H1 (cell line): Measurements from ENCODE around the gene PUS3. TPM values are rescaled to one million over a fixed set of nuclear protein-coding genes. Genes with fewer than 3 reads are reported as not detected.

Experiments
- polyA plus RNA-seq, 7 experiments: library from polyadenylated mRNA; depleted of rRNA in 3 of 7; stranded (reverse) in 5 of 7; unstranded in 2 of 7; fragments of >200 nt in 5 of 7; fragments of 200-250 nt in 2 of 7; gene quantifications; 1 replicate in 5 of 7; 2 replicates in 1 of 7; 4 replicates in 1 of 7; pipeline versions ENCODE4 v1.2.1 to v1.2.3, GENCODE V29; 2011 to 2013; ENCODE audit warnings: missing spikeins in 2 of 7, mixed read lengths in 2 of 7
- total RNA-seq: library from RNA; stranded (reverse); fragmentation: NEBNext Ultra II Directional; extraction: Animal tissue kit (Norgen Biotek cat#: 25700); gene quantifications from 2 replicates; pipeline ENCODE4 v1.2.1, GENCODE V29; 2021
- TF ChIP-seq, protein P1 (sequence below): fragments of 300-600 bp; sonication (generic); IDR thresholded peaks from 2 replicates; pipeline ENCODE4 v1.7.1; 2012; ENCODE audit warnings: low read length, moderate library complexity, mild to moderate bottlenecking, inconsistent platforms; ENCODE audit not compliant: insufficient replicate concordance

PUS3 gene
- total and polyA plus RNA-seq, 2 of the 8 experiments (the other 6 are each of a cell fraction or from before 2014, with no cell fraction given), result 8.7 to 22.6 TPM

DNA sequence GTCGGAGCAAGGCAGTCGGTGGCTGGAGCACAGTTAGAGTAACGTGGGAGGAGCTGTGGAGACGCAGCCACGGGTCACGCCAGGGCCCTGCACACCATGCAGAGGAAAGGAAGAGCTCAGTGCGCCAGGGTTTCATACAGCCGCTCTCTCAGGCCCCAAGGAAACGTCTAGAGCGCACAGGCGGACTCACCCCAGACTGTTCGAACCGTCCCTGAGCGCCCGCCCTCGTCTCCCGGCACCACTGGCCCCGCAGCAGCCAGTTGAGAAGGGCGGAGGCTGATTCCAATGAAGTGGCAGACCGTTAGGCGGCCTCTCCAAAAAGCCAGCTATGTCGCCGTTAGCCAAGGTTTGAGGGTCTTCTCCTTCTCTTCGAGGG lies 16.0 kb downstream of the PUS3 start (continued):
- TF ChIP-seq, protein P1, sequence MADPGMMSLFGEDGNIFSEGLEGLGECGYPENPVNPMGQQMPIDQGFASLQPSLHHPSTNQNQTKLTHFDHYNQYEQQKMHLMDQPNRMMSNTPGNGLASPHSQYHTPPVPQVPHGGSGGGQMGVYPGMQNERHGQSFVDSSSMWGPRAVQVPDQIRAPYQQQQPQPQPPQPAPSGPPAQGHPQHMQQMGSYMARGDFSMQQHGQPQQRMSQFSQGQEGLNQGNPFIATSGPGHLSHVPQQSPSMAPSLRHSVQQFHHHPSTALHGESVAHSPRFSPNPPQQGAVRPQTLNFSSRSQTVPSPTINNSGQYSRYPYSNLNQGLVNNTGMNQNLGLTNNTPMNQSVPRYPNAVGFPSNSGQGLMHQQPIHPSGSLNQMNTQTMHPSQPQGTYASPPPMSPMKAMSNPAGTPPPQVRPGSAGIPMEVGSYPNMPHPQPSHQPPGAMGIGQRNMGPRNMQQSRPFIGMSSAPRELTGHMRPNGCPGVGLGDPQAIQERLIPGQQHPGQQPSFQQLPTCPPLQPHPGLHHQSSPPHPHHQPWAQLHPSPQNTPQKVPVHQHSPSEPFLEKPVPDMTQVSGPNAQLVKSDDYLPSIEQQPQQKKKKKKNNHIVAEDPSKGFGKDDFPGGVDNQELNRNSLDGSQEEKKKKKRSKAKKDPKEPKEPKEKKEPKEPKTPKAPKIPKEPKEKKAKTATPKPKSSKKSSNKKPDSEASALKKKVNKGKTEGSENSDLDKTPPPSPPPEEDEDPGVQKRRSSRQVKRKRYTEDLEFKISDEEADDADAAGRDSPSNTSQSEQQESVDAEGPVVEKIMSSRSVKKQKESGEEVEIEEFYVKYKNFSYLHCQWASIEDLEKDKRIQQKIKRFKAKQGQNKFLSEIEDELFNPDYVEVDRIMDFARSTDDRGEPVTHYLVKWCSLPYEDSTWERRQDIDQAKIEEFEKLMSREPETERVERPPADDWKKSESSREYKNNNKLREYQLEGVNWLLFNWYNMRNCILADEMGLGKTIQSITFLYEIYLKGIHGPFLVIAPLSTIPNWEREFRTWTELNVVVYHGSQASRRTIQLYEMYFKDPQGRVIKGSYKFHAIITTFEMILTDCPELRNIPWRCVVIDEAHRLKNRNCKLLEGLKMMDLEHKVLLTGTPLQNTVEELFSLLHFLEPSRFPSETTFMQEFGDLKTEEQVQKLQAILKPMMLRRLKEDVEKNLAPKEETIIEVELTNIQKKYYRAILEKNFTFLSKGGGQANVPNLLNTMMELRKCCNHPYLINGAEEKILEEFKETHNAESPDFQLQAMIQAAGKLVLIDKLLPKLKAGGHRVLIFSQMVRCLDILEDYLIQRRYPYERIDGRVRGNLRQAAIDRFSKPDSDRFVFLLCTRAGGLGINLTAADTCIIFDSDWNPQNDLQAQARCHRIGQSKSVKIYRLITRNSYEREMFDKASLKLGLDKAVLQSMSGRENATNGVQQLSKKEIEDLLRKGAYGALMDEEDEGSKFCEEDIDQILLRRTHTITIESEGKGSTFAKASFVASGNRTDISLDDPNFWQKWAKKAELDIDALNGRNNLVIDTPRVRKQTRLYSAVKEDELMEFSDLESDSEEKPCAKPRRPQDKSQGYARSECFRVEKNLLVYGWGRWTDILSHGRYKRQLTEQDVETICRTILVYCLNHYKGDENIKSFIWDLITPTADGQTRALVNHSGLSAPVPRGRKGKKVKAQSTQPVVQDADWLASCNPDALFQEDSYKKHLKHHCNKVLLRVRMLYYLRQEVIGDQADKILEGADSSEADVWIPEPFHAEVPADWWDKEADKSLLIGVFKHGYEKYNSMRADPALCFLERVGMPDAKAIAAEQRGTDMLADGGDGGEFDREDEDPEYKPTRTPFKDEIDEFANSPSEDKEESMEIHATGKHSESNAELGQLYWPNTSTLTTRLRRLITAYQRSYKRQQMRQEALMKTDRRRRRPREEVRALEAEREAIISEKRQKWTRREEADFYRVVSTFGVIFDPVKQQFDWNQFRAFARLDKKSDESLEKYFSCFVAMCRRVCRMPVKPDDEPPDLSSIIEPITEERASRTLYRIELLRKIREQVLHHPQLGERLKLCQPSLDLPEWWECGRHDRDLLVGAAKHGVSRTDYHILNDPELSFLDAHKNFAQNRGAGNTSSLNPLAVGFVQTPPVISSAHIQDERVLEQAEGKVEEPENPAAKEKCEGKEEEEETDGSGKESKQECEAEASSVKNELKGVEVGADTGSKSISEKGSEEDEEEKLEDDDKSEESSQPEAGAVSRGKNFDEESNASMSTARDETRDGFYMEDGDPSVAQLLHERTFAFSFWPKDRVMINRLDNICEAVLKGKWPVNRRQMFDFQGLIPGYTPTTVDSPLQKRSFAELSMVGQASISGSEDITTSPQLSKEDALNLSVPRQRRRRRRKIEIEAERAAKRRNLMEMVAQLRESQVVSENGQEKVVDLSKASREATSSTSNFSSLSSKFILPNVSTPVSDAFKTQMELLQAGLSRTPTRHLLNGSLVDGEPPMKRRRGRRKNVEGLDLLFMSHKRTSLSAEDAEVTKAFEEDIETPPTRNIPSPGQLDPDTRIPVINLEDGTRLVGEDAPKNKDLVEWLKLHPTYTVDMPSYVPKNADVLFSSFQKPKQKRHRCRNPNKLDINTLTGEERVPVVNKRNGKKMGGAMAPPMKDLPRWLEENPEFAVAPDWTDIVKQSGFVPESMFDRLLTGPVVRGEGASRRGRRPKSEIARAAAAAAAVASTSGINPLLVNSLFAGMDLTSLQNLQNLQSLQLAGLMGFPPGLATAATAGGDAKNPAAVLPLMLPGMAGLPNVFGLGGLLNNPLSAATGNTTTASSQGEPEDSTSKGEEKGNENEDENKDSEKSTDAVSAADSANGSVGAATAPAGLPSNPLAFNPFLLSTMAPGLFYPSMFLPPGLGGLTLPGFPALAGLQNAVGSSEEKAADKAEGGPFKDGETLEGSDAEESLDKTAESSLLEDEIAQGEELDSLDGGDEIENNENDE, result no peak
